GM23248 (cell line): ENCODE measurements around the gene COL15A1.

Experiments
- EZH2 ChIP-seq: fragments of 200-600 bp; sonication (generic); IDR thresholded peaks from 2 replicates; pipeline ENCODE4 v1.6.1; 2018; ENCODE audit warnings: antibody characterized with exemption, mild to moderate bottlenecking; ENCODE audit not compliant: insufficient read depth, poor library complexity, severe bottlenecking
- EZH2phosphoT487 ChIP-seq: fragments of 200-600 bp; sonication (generic); IDR thresholded peaks from 2 replicates; pipeline ENCODE4 v1.6.1; 2018; ENCODE audit warnings: antibody characterized with exemption, moderate library complexity, mild to moderate bottlenecking, low read depth; ENCODE audit not compliant: insufficient read depth

DNA sequence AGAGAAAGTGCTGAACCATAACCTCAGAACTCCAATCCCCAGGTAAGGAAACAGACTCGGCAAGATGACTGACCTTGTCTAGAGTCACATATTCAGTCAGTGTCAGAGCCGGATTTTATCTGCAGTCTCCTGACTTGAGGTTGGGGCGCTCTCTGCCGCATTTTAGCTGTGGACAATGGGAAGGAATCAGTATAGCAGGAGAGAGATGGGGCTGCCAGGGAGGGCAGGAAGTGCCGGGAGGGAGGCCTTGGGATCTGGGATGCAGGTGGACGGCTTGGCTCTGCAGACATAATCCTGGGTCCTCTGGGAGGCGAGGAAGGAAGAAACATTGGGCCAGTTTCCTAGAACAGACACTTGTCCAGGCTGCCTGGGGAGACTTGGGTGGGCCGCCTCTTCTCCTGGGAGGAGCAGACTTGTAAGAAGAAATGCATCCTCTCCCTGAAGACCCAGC lies 39.7 kb upstream of the COL15A1 start:
- TF ChIP-seq EZH2phosphoT487 (no peak), EZH2 (no peak)
